Measurements from ENCODE around the gene KLHDC8A. TPM values are rescaled to one million over a fixed set of nuclear protein-coding genes. Genes with fewer than 3 reads are reported as not detected.

The KLHDC8A gene
- total and polyA plus RNA-seq, 2 of the 13 experiments (the other 11 are each of a cell fraction or from before 2014, with no cell fraction given) = not detected

- no peak overlapping the region for H3K4me2 ChIP-seq (ENCODE audit: low read depth, low read length)
- no peak overlapping the region for H2AFZ ChIP-seq (ENCODE audit: low read length)
- H3K9me3 ChIP-seq (ENCODE audit: low read length) = no peaks in the 10 kb centered on the region
- no peak for ATAC-seq
- intact Hi-C loops (cut with micrococcal nuclease; ENCODE audit: unreplicated experiment) = no loop called here
- ChIA-PET CTCF (ENCODE audit: low intra/inter-chr PET ratio, low total read pairs) (no interaction called here), POLR2A (no interaction called here)
- peak overlapping the region; percentile 17 for H3K27ac ChIP-seq (ENCODE audit: extremely low read length, insufficient read depth, low read length)
- H3K79me2 ChIP-seq (ENCODE audit: insufficient read depth, low read length) = no peaks in the 10 kb centered on the region
- no peak overlapping the region for H3K4me3 ChIP-seq (replicated peaks in 1 of 3; ENCODE audit: insufficient read depth in 1 of 3, low read depth in 2 of 3, low read length in 3 of 3)
- in situ Hi-C loops (cut with HindIII; ENCODE audit: extremely low pct_ligation_motif_present, low pct_unique_long_range_greater_than_20kb) = no loop called here
- peaks cover 78% of the 10 kb centered on the region for H3K4me1 ChIP-seq (ENCODE audit: insufficient read depth, low read length)
- no peaks in the 10 kb centered on the region for H3K36me3 ChIP-seq (replicated peaks in 1 of 2; ENCODE audit: control insufficient read depth in 1 of 2, insufficient read depth in 2 of 2, low read length in 2 of 2)
- TF ChIP-seq, protein P1, sequence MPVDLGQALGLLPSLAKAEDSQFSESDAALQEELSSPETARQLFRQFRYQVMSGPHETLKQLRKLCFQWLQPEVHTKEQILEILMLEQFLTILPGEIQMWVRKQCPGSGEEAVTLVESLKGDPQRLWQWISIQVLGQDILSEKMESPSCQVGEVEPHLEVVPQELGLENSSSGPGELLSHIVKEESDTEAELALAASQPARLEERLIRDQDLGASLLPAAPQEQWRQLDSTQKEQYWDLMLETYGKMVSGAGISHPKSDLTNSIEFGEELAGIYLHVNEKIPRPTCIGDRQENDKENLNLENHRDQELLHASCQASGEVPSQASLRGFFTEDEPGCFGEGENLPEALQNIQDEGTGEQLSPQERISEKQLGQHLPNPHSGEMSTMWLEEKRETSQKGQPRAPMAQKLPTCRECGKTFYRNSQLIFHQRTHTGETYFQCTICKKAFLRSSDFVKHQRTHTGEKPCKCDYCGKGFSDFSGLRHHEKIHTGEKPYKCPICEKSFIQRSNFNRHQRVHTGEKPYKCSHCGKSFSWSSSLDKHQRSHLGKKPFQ (CRISPR knock-in tag; IDR thresholded peaks at IDR 0.05; ENCODE audit: insufficient replicate concordance) = no peak
- TF ChIP-seq ZNF772 (CRISPR knock-in tag; IDR thresholded peaks at IDR 0.05) (no peak), ZNF775 (CRISPR knock-in tag; IDR thresholded peaks at IDR 0.05; ENCODE audit: borderline replicate concordance) (no peak), HMG20A (CRISPR knock-in tag; IDR thresholded peaks at IDR 0.05; ENCODE audit: borderline replicate concordance) (no peak), ZNF841 (CRISPR knock-in tag; IDR thresholded peaks at IDR 0.05; ENCODE audit: borderline replicate concordance) (no peak), MEIS2 (CRISPR knock-in tag; IDR thresholded peaks at IDR 0.05) (no peak), ZNF282 (IDR thresholded peaks at IDR 0.05; ENCODE audit: partially characterized antibody) (no peak), ZNF124 (CRISPR knock-in tag; IDR thresholded peaks at IDR 0.05) (no peak), CEBPG (CRISPR knock-in tag; IDR thresholded peaks at IDR 0.05) (no peak), ZNF7 (CRISPR knock-in tag; IDR thresholded peaks at IDR 0.05) (no peak)
- no peak for DNase-seq (ENCODE audit: low spot score)
- H3K27me3 ChIP-seq (ENCODE audit: control insufficient read depth in 1 of 2, insufficient read depth in 2 of 2, low read length in 2 of 2) = no peaks in the 10 kb centered on the region
- no peak overlapping the region for H3K9ac ChIP-seq (ENCODE audit: insufficient read depth, low read depth, low read length)
- no peaks in the 10 kb centered on the region for H4K20me1 ChIP-seq (ENCODE audit: insufficient read depth, low read length)
- FAIRE-seq = no peak
- 83% methylated on average over 5 of the region's 6 CpGs for WGBS (ENCODE audit: low lambda C conversion rate)
- BruUV-seq (replicated peaks) = no TSS peak
Measured at GRCh38 chr1:205291596-205291995, 65.1 kb downstream of the KLHDC8A start.

Data from HepG2 (cell line).